Stimulated activated CD4-positive, alpha-beta T cell treated with anti-CD3 and anti-CD28 coated beads, Interleukin-1b, Interleukin-23, amount 100 ng/mL, for 24 hours (primary cell): Measurements from ENCODE around the gene CSF2.
A peak's percentile ranks its signal among the peaks of the same experiment; 100 is the strongest.

Source experiments
- DNase-seq, 4 experiments: peaks; one replicate each; pipeline ENCODE4 v3.0.0-alpha.2; 2020; ENCODE audit warnings: low read depth in 4 of 4, low spot score in 1 of 4

CSF2 gene

GRCh38 chr5:132067941-132068808 is 5.4 kb upstream of the CSF2 start:
- DNase-seq: no peak

- no peak for DNase-seq
These were observed 4.0 kb upstream of the CSF2 start for GRCh38 chr5:132069561-132069960.

GRCh38 chr5:132069994-132070393 is 3.6 kb upstream of the CSF2 start:
- DNase-seq: no peak

GRCh38 chr5:132070460-132071337 is 2.9 kb upstream of the CSF2 start:
- DNase-seq: peak in 2 of 4 experiments; percentile 19 to 50

- no peak for DNase-seq
These were observed 2.3 kb upstream of the CSF2 start for GRCh38 chr5:132071338-132071707.

- DNase-seq: no peak
These were observed 1.5 kb upstream of the CSF2 start for GRCh38 chr5:132072070-132072469.

GRCh38 chr5:132072528-132072927 is 1.1 kb upstream of the CSF2 start:
- DNase-seq: no peak

GRCh38 chr5:132074091-132074771 is 642 bp downstream of the CSF2 start:
- no peak for DNase-seq

GRCh38 chr5:132074772-132075718 is 1.5 kb downstream of the CSF2 start:
- DNase-seq: no peak

GRCh38 chr5:132075719-132076077 is 2.1 kb downstream of the CSF2 start:
- no peak for DNase-seq

- DNase-seq: no peak
These were observed 2.7 kb downstream of the CSF2 start for GRCh38 chr5:132076202-132076830.

GRCh38 chr5:132076983-132077382 is 3.4 kb downstream of the CSF2 start:
- no peak for DNase-seq

- DNase-seq: no peak
These were observed 5.5 kb downstream of the CSF2 start for GRCh38 chr5:132079081-132079480.

GRCh38 chr5:132079619-132080018 is 6.0 kb downstream of the CSF2 start:
- DNase-seq: no peak

- no peak for DNase-seq
These were observed 7.0 kb downstream of the CSF2 start for GRCh38 chr5:132080595-132080994.

GRCh38 chr5:132081458-132081857 is 7.9 kb downstream of the CSF2 start:
- no peak for DNase-seq

- no peak for DNase-seq
These were observed 8.9 kb downstream of the CSF2 start for GRCh38 chr5:132082329-132083023.

- peak in 1 of 4 experiments; percentile 52 for DNase-seq
These were observed 9.6 kb downstream of the CSF2 start for GRCh38 chr5:132083071-132083678.

- no peak for DNase-seq
These were observed 12.1 kb downstream of the CSF2 start for GRCh38 chr5:132085686-132086085.
